Uterus (tissue), 2 donors: ENCODE results near the gene MINAR1.

Experiments
- CTCF ChIP-seq, 4 experiments: fragments of 200-600 bp in 2 of 4; fragments of 450-650 bp in 2 of 4; sonication (generic) in 2 of 4; IDR thresholded peaks; one replicate each; pipeline ENCODE4 v1.5.1; 2016 to 2019; ENCODE audit warnings: antibody characterized with exemption in 4 of 4, mild to moderate bottlenecking in 2 of 4, moderate library complexity in 1 of 4
- POLR2A ChIP-seq, 2 donors: fragments of 450-650 bp; IDR thresholded peaks; one replicate each; pipeline ENCODE4 v1.6.1; 2016; ENCODE audit warnings: antibody characterized with exemption in 2 of 2, mild to moderate bottlenecking in 1 of 2, moderate library complexity in 1 of 2

- no peak for TF ChIP-seq CTCF (IDR thresholded peaks at IDR 0.05)
- no peak for TF ChIP-seq POLR2A (IDR thresholded peaks at IDR 0.05)
Observed at GRCh38 chr15:79408041-79408440, 24.1 kb upstream of the MINAR1 start.
